Endothelial cell of umbilical vein (primary cell): ENCODE measurements around the gene KCNN3. TPM values are rescaled to one million over a fixed set of nuclear protein-coding genes. Genes with fewer than 3 reads are reported as not detected.

Experiments used
- BruUV-seq: library from RNA; stranded (reverse); fragments of 400-500 nt; replicated peaks from 2 replicates; lab custom pipeline; 2021; lab: Mats Ljungman, UMichigan
- CTCF ChIA-PET: fragments of 300-600, 350-600 bp; sonication (Branson Sonifier 250); formaldehyde crosslinking; loops from one replicate; lab custom pipeline; 2021; ENCODE audit warnings: antibody characterized with exemption, inconsistent platforms; lab: Charles Lee
- POLR2A ChIA-PET: fragments of 300-600, 350-600 bp; sonication (Branson Sonifier 250); formaldehyde crosslinking; loops from one replicate; lab custom pipeline; 2021; ENCODE audit warnings: antibody characterized with exemption, inconsistent platforms; lab: Charles Lee
- DNase-seq: peaks from one replicate; pipeline ENCODE4 v3.0.0-alpha.2; 2011; ENCODE audit warnings: low read depth, low spot score
- FAIRE-seq: peaks from 2 replicates; lab custom pipeline; 2011; peaks lifted over from hg19 to GRCh38; lab: Jason Lieb, UNC
- H2AFZ ChIP-seq: 2 replicates; pipeline ENCODE4 v1.6.0; 2012; ENCODE audit warnings: low read depth, low read length, control low read depth, inconsistent platforms
- H3K27ac ChIP-seq: 2 replicates; pipeline ENCODE4 v1.5.1; 2011; ENCODE audit warnings: low read depth, mild to moderate bottlenecking, control low read depth, low read length, moderate library complexity; ENCODE audit not compliant: insufficient read depth
- H3K27me3 ChIP-seq, 2 experiments: 2 replicates each; pipeline versions ENCODE4 v1.6.0 to v1.6.1; 2011; ENCODE audit warnings: low read length in 2 of 2, mixed read lengths in 1 of 2; ENCODE audit not compliant: control insufficient read depth in 2 of 2, insufficient read depth in 2 of 2
- H3K36me3 ChIP-seq, 2 experiments: 2 replicates in 1 of 2; 3 replicates in 1 of 2; pipeline ENCODE4 v1.5.1; 2011; ENCODE audit warnings: low read length in 2 of 2, mild to moderate bottlenecking in 1 of 2, moderate library complexity in 1 of 2; ENCODE audit not compliant: control insufficient read depth in 2 of 2, insufficient read depth in 2 of 2; ENCODE audit errors: extremely low read depth in 1 of 2
- H3K4me1 ChIP-seq: 3 replicates; pipeline ENCODE4 v1.5.1; 2011; ENCODE audit warnings: mild to moderate bottlenecking, low read length; ENCODE audit not compliant: control insufficient read depth, insufficient read depth; ENCODE audit errors: extremely low read depth
- H3K4me2 ChIP-seq: 2 replicates; pipeline ENCODE4 v1.6.1; 2011; ENCODE audit warnings: low read length, control low read depth, mixed read lengths; ENCODE audit not compliant: insufficient read depth
- H3K4me3 ChIP-seq, 3 experiments: fragments of 200-600 bp in 1 of 3; sonication (generic), shearing (Covaris generic) in 1 of 3; replicated peaks in 1 of 3; 2 replicates each; pipeline ENCODE4 v1.5.1; 2011 to 2016; ENCODE audit warnings: control low read depth in 3 of 3, low read length in 3 of 3, mild to moderate bottlenecking in 2 of 3, inconsistent platforms in 1 of 3, low read depth in 1 of 3, moderate library complexity in 1 of 3; ENCODE audit not compliant: insufficient read depth in 1 of 3
- H3K79me2 ChIP-seq: 2 replicates; pipeline ENCODE4 v1.6.0; 2012; ENCODE audit warnings: low read length, inconsistent platforms; ENCODE audit not compliant: control insufficient read depth, insufficient read depth
- H3K9ac ChIP-seq: replicated peaks from 2 replicates; pipeline ENCODE3; 2011; ENCODE audit warnings: low read length, control low read depth; ENCODE audit not compliant: insufficient read depth; ENCODE audit errors: extremely low read depth
- H3K9me1 ChIP-seq: replicated peaks from 3 replicates; pipeline ENCODE4 v1.6.0; 2011; ENCODE audit warnings: mild to moderate bottlenecking, low read length; ENCODE audit not compliant: control insufficient read depth, insufficient read depth; ENCODE audit errors: extremely low read depth
- H3K9me3 ChIP-seq: replicated peaks from 2 replicates; pipeline ENCODE4 v1.5.1; 2012; ENCODE audit warnings: low read length, inconsistent platforms; ENCODE audit not compliant: control insufficient read depth, insufficient read depth
- H4K20me1 ChIP-seq: replicated peaks from 2 replicates; pipeline ENCODE3; 2011; ENCODE audit warnings: mild to moderate bottlenecking, low read length; ENCODE audit not compliant: control insufficient read depth, insufficient read depth; ENCODE audit errors: extremely low read depth
- EZH2 ChIP-seq: IDR thresholded peaks from 2 replicates; pipeline ENCODE4 v1.6.1; 2012; ENCODE audit warnings: borderline replicate concordance, low read depth, mild to moderate bottlenecking, moderate library complexity, low read length, inconsistent platforms; ENCODE audit not compliant: severe bottlenecking
- FOS ChIP-seq: IDR thresholded peaks from 2 replicates; pipeline ENCODE4 v1.6.1; 2011; ENCODE audit warnings: mild to moderate bottlenecking, low read length, moderate library complexity, borderline replicate concordance; ENCODE audit not compliant: insufficient read depth
- GATA2 ChIP-seq: IDR thresholded peaks from 2 replicates; pipeline ENCODE4 v1.7.0; 2011; ENCODE audit warnings: low read depth, mild to moderate bottlenecking, moderate library complexity, mixed read lengths, low read length; ENCODE audit not compliant: insufficient read length, insufficient read depth
- JUN ChIP-seq: IDR thresholded peaks from 2 replicates; pipeline ENCODE4 v1.6.1; 2011; ENCODE audit warnings: borderline replicate concordance, low read depth; ENCODE audit not compliant: insufficient read length, insufficient read depth
- MAX ChIP-seq: IDR thresholded peaks from 2 replicates; pipeline ENCODE4 v1.6.1; 2011; ENCODE audit not compliant: insufficient read depth, insufficient read length
- MYC ChIP-seq: IDR thresholded peaks from one replicate; pipeline ENCODE4 v1.6.1; 2011; ENCODE audit warnings: mild to moderate bottlenecking, low read depth, low read length
- POLR2A ChIP-seq: IDR thresholded peaks from 2 replicates; pipeline ENCODE4 v1.6.1; 2012; ENCODE audit warnings: low read depth, mild to moderate bottlenecking, control low read depth, low read length
- POLR2AphosphoS5 ChIP-seq: IDR thresholded peaks from 2 replicates; pipeline ENCODE4 v1.6.1; 2012; ENCODE audit warnings: low read depth, mild to moderate bottlenecking, control low read depth, low read length, moderate library complexity; ENCODE audit not compliant: insufficient read depth
- dilution Hi-C: fragments of 300-500 bp; cut with MboI; formaldehyde crosslinking; loops from one replicate; pipeline ENCODE4 v1.15.0; 2019; ENCODE audit warnings: low sequenced_read_pairs; ENCODE audit not compliant: extremely low pct_ligation_motif_present
- intact Hi-C: fragments of 100-400 bp; cut with micrococcal nuclease; formaldehyde crosslinking; loops from one replicate; pipeline ENCODE4 v1.10.0; 2022
- polyA plus RNA-seq, 4 experiments: library from polyadenylated mRNA; depleted of rRNA in 3 of 4; stranded (reverse) in 3 of 4; unstranded in 1 of 4; fragments of >200 nt; gene quantifications; 2 replicates each; pipeline versions ENCODE4 v1.2.1 to v1.2.3, GENCODE V29; 2011 to 2012; ENCODE audit warnings: missing spikeins in 1 of 4
- total RNA-seq: library from RNA; stranded (reverse); gene quantifications from 2 replicates; pipeline ENCODE4 v1.2.3, GENCODE V29; 2021
- TF ChIP-seq, protein P1 (sequence below), 2 donors: IDR thresholded peaks; 1 replicate in 1 of 2; 2 replicates in 1 of 2; pipeline ENCODE4 v1.5.1; 2011; ENCODE audit warnings: low read length in 2 of 2, mild to moderate bottlenecking in 2 of 2, moderate library complexity in 2 of 2, control low read depth in 1 of 2, inconsistent platforms in 1 of 2, low read depth in 1 of 2; ENCODE audit not compliant: insufficient read depth in 1 of 2; ENCODE audit errors: extremely low read depth in 1 of 2

Gene KCNN3
- total and polyA plus RNA-seq, 2 donors (not counting 3 experiments of a cell fraction or from before 2014, with no cell fraction given) = 0.91 to 1.1 TPM

DNA sequence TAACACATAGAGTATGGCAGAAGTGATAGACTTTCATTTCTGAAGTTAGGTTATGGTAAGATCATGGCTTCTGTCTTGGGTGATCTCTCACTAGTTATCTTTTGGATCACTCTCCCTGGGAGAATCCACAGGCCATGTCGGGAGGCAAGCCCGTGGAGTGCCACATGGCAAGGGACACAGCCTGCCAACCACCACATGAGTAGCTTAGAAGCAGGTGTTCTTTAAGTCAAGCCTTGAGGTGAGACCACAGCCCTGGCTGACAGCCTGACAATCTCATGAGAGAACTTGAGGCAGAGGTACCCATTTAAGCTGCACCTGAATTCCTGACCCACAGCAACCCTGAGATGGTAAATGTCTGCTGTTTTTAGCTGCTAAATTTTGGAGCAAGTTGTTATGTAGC lies 130.4 kb downstream of the KCNN3 start:
- BruUV-seq = no TSS peak
- no peaks in the 10 kb centered on the region for H3K36me3 ChIP-seq
- H3K9ac ChIP-seq = no peak overlapping the region
- no peaks in the 10 kb centered on the region for H4K20me1 ChIP-seq
- H3K27ac ChIP-seq = no peak overlapping the region
- no peak overlapping the region for H3K4me2 ChIP-seq
- no peak overlapping the region for H3K4me3 ChIP-seq
- CTCF ChIA-PET = interaction anchor here (1.1 to 2.3 kb wide), 5 partner anchors 8 to 117 kb away, joined by 3 to 9 read pairs (median 4); no protein-coding TSS in a partner anchor
- no peaks in the 10 kb centered on the region for H3K4me1 ChIP-seq
- H3K9me1 ChIP-seq = no peaks in the 10 kb centered on the region
- no peak for TF ChIP-seq POLR2AphosphoS5
- FAIRE-seq (no peak), DNase-seq (no peak)
- H3K27me3 ChIP-seq = peaks cover 16 to 28% of the 10 kb centered on the region in 2 experiments
- no peaks in the 10 kb centered on the region for H3K9me3 ChIP-seq
- intact Hi-C loops = loop anchor here (10.0 kb wide), 1 partner anchor 245 kb away; no protein-coding TSS in a partner anchor
- POLR2A ChIA-PET = no interaction called here
- no peak overlapping the region for H2AFZ ChIP-seq
- dilution Hi-C loops = no loop called here
- no peaks in the 10 kb centered on the region for H3K79me2 ChIP-seq

DNA sequence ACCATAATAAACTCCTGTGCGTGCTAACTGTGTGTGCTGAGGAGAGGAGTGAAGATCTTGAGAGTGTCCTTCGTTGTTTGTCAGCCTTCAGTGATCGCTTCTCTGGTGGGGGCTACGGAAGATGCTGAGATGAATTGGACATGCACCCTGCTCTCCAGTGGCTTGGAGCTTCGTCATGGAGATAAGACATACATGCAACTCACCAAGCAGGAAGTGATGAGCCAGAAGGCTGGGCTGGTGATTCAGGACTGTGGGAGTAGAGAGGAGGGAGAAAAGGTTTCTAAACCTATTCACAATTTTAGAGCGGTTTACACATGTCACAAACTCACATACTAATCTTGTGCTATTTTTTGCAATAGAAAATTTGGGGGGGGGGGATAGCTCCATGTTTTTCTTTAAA lies 133.2 kb downstream of the KCNN3 start:
- intact Hi-C loops = loop anchor here (10.0 kb wide), 1 partner anchor 242 kb away; no protein-coding TSS in a partner anchor
- dilution Hi-C loops = no loop called here
- TF ChIP-seq, protein P1, sequence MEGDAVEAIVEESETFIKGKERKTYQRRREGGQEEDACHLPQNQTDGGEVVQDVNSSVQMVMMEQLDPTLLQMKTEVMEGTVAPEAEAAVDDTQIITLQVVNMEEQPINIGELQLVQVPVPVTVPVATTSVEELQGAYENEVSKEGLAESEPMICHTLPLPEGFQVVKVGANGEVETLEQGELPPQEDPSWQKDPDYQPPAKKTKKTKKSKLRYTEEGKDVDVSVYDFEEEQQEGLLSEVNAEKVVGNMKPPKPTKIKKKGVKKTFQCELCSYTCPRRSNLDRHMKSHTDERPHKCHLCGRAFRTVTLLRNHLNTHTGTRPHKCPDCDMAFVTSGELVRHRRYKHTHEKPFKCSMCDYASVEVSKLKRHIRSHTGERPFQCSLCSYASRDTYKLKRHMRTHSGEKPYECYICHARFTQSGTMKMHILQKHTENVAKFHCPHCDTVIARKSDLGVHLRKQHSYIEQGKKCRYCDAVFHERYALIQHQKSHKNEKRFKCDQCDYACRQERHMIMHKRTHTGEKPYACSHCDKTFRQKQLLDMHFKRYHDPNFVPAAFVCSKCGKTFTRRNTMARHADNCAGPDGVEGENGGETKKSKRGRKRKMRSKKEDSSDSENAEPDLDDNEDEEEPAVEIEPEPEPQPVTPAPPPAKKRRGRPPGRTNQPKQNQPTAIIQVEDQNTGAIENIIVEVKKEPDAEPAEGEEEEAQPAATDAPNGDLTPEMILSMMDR (IDR thresholded peaks at IDR 0.05; ENCODE audit: extremely low read depth in 1 of 2, insufficient read depth in 1 of 2, low read depth in 1 of 2, low read length in 2 of 2) = no peak
- TF ChIP-seq FOS (peak; percentile 61), MYC (no peak), EZH2 (no peak), GATA2 (peak; percentile 25), POLR2A (no peak), JUN (no peak), MAX (no peak), POLR2AphosphoS5 (no peak)
- Histone ChIP-seq H3K79me2 (no peaks in the 10 kb centered on the region), H3K4me3 (no peak overlapping the region), H3K4me1 (peaks cover 8% of the 10 kb centered on the region), H3K4me2 (no peak overlapping the region), H3K9me3 (no peaks in the 10 kb centered on the region), H3K9ac (no peak overlapping the region), H3K36me3 (no peaks in the 10 kb centered on the region), H3K9me1 (no peaks in the 10 kb centered on the region), H4K20me1 (no peaks in the 10 kb centered on the region), H3K27me3 (peaks cover 10 to 26% of the 10 kb centered on the region in 2 experiments), H2AFZ (no peak overlapping the region), H3K27ac (no peak overlapping the region)
- FAIRE-seq (no peak), DNase-seq (no peak)
- no TSS peak for BruUV-seq
- ChIA-PET POLR2A (no interaction called here), CTCF (interaction anchor here (0.6 to 1.3 kb wide), 2 partner anchors 9 to 790 kb away, joined by 3 read pairs; partner anchors contain the start of gene DENND4B)
